Stimulated activated CD8-positive, alpha-beta memory T cell treated with anti-CD3 and anti-CD28 coated beads, Interleukin-15, amount 100 ng/mL, for 48 hours (primary cell): ENCODE measurements around the gene ACOX3.
"Not testable (repeated sequence)": the region's sequence is repeated elsewhere in the genome, so short reads cannot be mapped to it uniquely, and the experiment has no call there.

ENCODE experiments used
- DNase-seq, 2 donors: peaks; one replicate each; pipeline ENCODE4 v3.0.0-alpha.2; 2020; ENCODE audit warnings: low read depth in 2 of 2

ACOX3 gene

DNA sequence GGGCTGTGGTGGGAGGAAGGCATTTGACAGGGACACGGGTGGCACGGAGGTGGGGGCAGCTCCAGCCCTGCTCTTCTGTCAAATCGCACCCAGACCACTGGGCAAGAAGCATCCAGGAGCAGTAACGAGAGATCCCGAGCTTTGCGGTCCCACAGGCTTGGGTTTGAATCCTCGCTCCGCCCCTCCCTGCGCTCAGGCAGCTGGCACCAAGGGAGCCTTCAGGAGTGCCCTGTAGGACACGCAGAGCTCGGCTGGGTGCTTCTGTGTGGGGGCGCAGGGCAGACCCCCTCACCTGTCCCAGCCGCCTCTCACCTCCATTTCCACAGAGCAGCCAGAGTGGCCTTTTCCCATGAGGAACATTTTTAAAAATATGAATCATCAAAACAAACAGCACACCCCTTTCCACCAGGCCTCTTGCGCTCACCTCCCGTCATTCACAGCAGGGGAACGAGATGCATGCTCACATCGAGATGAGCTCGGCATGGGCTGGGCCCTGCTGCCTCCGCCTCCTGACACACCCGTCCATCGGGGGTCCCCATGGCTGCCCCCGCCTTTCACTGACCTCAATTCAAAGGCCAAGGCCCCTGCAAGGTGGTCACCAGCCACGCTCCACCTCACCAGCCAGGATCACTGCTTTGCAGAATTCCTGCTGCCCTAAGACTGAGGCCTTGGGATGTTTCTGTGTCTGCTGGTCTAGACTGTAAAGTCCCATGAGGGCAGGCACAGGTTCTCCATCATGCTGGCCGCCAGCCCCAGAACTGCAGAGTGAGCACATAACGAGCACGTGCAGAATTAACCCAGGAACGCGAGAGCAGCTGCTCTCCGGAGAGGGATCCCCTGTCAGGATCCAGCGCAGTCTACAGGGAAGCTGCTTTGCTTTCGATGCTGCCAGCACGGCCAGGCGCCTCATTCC is 52.7 kb downstream of the ACOX3 start:
- no peak for DNase-seq

DNA sequence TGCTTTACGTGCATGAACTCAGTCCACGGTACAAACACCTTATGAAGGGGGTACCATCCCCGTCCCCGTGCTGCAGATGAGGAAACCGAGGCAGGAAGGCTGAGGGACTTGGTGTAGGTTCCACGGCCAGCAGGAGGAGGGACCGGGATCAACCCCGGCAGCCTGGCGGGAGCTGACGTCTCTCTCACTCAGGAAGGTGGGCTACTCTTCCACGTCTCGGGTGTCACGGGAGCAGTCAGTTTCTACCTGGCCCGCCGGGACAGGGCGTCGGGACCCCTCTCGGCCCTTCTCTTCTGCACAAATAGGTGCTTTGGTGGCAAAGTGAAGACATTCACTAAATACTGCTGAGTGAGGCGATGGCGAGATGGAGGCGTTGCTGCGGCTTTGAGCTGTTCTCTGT is 53.3 kb downstream of the ACOX3 start:
- no peak for DNase-seq

DNA sequence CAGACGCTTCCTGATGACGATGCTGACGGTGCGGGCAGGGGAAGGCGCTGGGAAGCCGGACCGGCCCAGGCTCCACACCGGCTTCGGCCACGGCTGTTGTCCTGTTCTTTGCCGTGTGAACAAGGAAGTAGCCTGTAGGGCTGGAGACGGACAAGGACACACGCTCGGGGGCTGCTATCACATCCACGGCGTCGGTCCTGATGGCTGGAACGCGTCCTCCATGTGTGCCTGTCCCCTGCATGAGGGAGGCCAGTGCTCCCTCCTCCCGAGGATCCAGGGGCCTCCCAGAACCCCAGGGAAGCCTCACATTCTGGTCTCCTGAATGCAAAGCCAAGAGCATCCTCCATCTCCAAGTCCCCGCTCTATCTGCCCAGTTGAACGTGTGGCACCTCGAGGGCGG is 53.8 kb downstream of the ACOX3 start:
- no peak for DNase-seq

DNA sequence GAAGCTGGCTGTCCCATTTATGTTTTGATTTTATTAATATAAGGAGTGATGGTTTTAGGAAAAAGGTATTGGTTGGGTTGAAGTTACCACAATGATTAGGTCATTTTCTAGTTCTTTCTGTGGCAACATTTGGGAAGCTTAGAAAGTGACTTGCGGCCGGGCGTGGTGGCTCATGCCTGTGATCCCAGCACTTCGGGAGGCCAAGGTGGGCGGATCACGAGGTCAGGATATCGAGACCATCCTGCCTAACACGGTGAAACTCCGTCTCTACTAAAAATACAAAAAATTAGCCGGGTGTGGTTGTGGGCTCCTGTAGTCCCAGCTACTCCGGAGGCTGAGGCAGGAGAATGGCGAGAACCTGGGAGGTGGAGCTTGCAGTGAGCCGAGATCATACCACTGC is 54.4 kb downstream of the ACOX3 start:
- DNase-seq = not testable (repeated sequence)

DNA sequence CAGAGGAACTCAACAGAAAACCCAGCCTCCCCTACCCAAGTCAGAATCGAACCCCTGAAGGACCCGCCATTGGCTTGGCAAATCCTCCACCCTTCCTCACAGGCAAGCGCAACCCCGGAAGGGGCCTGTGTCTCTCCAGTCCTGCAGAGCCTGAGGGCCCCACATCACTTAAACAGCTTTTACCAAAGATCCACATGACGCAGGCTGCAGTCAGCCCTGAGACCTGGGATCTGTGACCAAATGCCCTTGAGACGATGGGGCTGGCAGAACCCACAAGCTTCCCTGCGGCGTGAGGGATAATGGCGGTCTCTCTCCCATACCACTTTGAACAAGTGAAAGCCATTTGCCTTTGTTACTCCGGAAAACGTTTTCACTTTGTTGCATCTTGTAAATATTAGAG is 54.9 kb downstream of the ACOX3 start:
- no peak for DNase-seq

DNA sequence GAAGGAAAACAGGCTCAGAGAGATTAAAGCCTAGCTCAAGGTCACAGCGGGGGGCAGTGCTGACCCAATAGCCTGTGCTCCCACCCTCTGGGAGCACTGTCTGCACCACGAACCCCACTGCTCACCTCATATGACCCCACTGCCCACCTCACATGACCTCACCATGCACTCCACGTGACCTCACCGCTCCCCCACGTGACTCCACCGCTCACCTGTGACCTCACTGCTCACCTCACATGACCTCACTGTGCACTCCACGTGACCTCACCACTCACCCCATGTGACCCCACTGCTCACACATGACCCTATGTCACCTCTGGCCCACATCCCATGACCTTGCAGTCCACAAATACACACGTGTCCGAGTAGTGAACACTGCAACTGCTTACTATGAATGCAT is 55.4 kb downstream of the ACOX3 start:
- no peak for DNase-seq

DNA sequence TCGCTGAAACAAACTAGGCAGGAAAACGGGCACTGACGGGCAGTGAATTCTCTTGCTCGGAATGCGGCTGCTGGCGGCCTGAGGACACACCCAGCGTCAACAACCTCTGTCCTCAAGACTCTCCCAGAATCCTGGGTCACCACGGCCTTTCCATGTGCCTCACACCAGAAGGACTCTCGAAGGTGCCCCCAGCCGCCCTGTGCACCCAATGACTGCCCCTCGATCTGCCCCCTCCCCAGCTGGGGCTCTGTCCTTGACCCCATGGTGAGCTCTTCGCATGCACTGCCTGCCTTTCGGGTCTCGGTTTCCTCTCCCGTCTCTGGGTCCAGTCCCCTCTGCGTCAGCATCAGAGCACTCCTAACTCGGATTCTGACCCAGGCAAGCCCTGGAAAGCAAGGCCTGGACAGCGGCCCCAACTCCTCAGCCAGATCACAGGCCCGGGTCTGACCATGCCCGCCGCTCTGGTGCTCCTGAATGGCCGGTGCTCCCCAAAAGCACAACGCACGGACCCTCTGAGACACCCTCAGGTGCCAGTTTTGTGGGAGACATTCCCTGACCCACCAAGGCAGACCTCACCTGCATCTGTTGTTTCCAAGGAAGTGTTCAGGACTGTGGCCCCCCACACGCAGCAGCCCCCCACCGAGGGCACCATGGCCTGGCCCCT is 56.0 kb downstream of the ACOX3 start:
- no peak for DNase-seq

DNA sequence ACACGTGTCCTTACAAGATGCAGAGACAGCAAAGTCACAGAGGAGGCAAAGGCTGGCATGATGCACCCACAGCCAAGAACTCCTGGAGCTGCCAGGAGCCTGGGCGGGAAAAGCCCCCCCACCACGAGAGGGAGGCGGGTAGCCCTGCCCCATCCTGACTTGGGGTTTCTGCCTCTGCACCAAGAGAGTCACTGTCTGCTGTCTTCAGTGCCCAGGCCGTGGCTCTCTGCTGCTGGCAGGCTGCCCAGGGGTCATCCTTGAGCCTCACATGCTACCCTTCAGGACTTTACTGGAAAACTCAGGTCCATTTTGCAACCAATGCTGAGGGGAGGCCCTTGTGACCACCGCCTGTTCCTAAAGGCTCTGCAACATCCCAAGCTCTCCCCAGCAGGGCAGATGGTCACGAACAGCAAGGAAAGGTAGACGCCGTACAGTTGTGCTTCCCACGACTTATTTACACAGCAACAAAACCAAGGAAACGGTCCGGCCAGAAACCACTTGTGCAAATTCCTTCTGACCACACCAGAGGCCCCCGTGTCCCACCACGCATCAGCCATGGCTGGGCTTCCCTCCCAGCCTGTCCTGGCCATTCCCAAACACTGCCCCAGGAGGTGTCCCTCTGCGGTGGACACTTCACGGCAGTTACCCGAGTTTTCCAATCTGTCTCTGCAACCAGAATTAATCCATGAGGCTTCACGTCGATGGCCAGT is 56.9 kb downstream of the ACOX3 start:
- no peak for DNase-seq

DNA sequence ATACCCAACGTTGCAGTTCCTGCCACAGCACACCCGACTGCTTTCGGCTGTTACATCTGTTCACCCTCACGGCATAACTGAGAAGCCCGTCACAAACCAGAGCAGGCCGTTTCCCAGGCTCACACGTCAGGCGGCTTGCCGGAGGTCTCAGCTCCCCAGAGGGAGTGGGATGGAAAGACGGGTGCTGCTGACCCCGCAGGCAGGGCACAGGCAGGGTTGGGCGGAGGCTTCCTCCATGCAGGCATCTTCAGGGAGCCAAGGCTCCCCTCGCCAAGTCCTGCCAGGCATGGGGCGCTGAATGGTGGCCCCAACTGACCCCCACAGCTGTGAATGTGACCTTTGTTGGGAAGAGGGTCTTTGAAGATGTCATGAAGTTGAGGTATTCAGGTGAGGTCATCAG is 57.5 kb downstream of the ACOX3 start:
- DNase-seq = no peak

DNA sequence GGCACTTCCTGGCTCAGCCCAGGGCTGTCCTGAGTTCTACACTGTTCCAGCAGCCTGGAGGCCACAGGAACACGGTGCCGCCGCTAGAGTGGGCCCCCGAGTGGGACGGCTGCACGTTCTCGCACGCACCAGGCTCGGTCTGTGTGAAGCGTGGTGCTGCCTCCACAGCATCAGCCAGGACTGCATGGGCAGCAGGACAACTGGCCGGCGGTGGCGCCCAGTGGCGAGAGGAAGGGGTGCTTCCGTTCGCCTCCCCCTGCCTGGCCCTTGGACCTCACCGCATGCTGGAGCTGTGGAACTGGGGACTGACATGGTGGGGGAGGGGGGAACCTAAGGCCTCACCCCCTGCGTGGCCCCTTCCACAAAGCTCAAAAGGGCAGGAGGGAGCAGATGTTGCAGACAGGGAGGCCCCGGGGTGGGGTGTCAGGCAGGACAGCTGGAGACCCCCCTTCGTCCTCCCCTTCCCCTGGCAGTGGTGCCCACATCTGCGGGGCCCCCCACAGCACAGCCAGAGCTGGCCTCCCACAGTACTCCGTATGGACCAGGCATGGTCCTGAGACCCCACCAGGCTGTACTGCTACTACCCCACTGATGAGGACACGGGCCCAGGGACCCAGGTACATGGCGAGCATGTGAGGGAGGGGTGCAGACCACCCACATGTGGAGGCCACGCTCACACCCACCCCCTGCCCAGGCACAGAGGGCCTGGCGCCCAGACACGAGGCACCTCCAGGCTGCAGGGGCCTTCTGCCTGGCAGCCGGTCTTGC is 58.5 kb downstream of the ACOX3 start:
- no peak for DNase-seq

DNA sequence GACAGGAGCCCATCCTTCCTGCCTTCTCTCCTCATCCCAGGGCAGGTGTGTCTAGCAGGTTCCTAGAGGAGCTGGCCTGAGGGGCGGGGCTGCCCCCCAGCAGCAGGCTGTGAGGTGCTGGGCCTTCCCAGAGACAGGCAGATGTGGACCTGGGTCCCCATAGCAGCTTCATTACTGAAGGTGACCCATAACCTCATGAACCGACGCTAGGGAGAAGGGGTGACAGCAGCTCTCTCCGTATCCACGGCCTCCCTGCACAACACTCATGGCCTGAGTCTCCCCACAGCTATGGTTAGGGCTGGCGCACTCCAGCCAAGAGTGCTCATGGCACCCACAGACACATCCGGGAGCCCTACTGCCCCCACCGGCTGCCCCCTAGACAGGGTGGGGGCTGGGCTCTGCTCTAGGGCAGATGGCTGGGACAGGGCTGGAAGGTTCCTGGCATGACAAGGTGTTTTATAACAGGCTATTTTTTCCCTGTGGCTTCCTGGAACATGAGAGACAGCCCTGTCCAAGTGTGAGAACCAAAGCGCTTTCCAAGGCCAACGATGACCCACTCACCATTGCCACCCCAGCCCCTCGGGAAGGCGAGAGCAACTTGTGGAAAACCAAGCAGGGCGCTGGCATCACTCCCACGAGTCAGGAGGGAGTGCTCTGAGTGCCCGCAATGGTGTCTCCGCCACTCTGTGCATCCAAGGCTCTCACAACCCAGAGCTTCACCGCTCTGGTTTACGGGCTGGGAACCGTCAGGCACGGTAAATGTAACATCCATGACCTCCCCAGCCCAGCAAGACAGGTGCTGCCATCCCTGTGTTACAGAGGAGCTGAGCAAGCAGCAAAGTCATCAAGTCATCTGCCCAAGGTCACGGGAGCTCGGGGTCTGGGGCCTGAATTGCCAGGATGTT is 59.8 kb downstream of the ACOX3 start:
- no peak for DNase-seq

DNA sequence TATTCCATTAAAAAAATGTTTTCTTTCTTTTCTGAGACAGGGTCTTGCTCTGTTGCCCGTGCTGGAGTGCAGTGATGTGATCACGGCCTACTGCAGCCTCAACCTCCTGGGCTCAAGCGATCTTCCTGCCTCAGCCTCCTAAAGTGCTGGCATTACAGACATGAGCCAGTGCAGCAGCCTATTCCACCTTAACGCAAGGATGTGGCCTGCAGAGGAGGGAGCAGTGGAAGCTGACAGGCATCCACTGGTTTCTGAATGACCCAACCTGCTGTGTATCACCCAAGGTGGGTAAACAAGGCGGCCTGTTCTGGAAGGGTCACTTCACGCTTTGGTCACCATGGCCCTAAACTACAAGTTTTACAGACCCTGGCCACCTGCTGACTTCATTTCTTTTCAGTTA is 60.8 kb downstream of the ACOX3 start:
- DNase-seq = no peak

DNA sequence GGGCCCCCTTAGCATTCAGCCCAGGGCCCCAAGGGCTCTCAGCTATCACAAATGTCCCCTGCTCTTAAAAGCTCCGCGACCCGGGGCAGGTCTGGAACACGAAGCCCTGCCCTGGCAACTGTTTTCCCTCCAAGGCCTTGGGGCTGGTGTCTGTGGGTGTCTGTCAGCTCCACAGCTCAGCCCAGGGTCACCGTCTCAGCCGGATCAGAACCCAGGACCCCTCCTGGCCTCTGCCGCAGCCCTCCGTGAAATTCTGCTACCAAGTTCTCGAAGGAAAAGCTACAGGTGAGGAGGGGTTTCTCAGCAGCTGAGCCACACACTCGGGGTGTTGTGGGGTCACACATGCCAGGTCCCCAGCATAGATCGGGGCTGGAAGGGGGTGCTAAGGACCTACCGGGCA is 61.2 kb downstream of the ACOX3 start:
- DNase-seq = no peak

DNA sequence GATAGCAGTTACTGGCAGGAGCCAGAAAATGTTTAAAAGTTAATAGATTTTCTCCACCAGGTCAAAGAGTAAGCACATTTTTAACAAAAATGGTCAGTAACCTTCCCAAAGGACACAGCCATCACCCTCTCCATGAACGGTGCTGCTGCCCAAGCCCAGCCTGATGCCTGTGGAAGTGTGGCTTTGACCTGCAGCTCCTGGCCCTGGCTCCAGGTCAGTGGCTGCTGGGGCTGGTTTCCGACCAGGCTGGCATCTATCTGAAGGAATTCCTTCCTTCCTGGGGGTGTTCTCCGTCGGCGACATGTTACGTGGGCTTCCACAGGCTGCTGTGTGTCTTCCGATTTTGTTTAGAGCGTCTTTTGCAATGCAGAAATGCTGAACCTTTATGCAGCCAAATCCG is 61.7 kb downstream of the ACOX3 start:
- no peak for DNase-seq

DNA sequence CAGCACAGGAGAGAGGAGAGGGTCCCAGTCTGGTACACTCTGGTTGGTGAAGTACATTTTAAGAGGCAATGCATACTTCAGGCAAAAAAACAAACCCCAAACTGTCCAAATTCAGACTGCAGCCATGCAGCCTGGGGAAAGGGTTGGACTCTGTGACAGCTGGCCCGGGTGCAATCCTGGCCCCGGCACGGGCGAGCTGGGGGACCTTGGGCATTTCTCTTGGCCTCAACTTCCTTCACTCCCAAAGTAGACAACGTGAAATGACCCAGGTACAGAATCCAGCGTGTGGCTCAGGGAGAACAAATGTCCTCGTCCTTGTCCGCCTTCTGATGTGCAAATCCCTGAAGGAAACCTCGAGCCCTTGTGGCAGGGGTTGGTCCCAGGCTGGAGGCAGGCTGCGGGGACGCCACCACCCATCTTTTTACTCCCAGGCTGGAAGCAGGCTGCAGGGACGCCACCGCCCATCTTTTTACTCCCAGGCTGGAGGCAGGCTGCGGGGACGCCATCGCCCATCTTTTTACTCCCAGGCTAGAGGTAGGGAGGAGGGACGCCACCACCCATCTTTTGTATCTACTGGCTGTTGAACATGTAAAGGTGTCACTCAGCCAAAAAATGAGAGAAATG is 62.3 kb downstream of the ACOX3 start:
- no peak for DNase-seq

DNA sequence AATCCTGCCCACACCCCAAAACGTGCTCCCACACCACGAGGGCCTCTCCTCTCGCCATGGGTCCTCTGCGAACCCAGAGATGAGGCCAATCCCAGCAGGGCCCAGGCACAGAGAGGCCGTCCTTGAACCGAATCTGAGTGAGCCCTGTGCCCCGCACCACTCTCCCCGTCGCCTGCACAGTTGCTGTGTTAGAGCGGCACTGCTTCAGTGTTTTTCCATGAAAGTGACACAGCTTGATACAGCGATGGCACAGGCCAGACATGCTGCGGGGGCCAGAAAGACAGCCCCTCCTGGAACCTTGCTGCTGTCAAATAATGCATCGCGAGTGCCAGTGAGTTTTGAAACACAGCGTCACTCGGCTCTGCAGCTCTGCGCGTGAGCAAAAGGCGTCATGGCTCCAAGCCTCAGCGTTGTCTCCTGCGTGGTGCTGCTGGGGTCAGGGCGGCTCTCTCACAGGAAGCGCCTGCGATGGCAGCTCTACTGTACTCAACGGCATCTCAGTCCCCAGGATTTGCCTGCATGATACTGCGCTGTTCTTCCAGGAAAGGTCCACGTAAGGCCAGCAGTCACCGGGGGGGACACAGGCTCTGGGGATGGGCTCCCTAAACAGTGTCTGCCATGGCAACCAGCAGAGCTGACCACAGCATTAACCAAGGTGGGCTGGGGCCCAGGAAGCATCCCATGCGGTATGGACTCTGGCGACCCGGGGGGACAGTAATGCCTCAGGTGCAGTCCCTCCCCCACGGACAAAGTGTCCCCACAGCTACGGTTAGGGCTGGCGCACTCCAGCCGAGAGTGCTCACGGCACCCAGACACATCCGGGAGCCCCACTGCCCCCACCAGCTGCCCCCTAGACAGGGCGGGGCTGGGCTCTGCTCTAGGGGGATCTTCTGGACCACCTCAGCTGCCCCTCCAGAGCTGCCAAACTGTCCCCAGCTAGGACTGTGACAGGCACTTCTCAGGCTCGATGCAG is 63.1 kb downstream of the ACOX3 start:
- DNase-seq = no peak

DNA sequence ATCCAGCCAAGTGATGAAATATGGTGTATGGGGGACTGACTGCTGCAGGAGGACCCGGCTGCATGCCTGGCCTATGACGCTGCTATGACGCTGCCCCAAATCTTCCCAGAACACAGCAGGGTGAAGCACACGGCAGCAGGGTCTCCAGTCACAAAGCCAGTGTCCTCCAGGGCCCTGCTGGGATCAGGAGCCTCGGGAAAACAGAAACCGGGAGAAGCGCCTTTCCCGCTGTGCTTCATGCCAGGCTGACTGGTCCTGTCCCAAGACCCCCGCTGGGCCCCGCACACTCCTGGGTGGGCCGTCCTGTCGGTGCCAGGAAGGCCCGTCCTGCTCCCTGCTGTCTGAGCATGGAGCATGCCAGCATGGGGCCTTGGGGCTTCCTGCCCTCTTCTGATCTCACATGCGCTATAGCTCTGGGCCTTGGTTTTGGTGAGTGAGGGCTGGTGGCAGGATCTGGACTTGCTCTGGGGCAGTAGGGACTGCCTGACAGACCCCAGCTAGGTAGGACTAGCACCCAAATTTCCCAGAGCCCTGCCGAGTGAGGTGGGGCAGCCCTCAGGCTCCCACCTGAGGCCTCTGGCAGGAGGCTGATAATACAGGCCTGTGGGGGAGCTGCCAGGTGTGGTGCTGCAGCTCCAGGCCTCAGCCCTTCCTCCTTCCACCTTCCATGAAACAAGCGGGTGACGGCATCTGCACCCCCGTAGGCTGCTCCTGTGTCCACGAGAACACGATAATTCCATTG is 64.0 kb downstream of the ACOX3 start:
- DNase-seq = no peak

DNA sequence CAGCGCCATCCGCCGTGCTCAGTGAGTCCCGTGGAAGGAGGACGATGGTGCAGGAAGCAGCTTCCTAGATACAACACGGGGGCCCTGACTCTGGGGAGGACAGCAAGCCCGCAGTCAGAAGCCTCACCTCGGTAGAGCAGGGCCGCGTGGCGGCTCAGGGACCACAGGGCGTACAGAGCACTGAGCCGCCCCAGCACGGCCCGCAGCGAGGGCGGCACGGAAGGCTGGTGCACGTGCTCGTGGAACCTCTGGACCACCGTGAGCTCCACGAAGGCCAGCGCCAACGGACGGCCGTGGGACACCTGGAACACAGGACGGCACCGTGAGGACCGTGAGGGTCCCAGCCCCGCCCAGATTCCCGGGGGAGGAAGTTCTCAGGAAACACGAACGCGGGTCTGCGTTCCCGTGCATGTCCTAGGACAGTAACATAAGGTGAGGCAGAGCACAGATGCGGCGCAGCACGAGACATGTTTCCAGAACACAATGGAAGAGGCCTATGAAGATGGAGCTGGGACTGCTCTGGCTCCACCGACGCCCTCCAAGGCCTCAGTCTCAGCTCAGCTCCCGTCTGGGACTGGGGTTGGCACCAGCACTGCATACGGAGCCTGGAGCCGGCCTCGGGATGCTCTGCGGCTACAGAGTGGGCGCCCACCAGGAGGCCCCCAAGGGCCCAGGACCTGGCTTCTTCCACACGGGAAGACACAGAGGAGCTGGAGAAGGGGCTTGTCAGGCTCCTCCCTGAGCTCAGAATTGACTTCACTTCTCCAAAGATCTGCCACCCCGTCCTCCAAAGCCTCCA is 65.5 kb downstream of the ACOX3 start:
- no peak for DNase-seq
